Hepatocyte (in vitro differentiated cells): Measurements from ENCODE around the gene SPECC1.

Source experiments
- CTCF ChIP-seq: fragments of 200-600 bp; sonication (generic); IDR thresholded peaks from 2 replicates; pipeline ENCODE4 v1.5.1; 2016; ENCODE audit warnings: antibody characterized with exemption, mild to moderate bottlenecking; ENCODE audit not compliant: poor library complexity
- EZH2 ChIP-seq: fragments of 200-600 bp; sonication (generic); IDR thresholded peaks from 2 replicates; pipeline ENCODE4 v1.6.1; 2016; ENCODE audit warnings: antibody characterized with exemption, mild to moderate bottlenecking, borderline replicate concordance
- EZH2phosphoT487 ChIP-seq: fragments of 200-600 bp; sonication (generic); IDR thresholded peaks from one replicate; pipeline ENCODE4 v1.6.1; 2018; ENCODE audit warnings: antibody characterized with exemption, mild to moderate bottlenecking, low read depth, moderate library complexity; ENCODE audit not compliant: unreplicated experiment, severe bottlenecking

DNA sequence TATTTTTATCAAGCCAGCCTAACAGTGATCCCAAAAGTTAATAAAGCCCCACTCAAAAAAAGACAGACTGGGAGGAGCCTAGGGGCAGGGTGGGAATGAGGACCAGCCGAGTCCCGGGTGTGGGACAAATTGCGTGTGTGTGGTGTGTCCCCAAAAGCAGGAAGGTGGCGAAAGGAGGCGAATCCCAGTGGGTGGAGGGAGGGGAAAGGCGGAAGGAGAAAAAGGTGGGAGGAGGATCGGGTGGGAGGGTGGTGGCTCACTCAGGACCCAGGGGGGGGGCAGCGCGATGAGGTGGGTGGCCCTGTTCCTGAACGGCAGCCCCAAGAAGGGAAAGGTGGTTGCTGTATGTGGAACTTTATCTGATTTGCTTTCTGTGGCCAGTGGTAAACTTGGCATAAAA is 102.4 kb downstream of the SPECC1 start:
- TF ChIP-seq CTCF (no peak), EZH2 (no peak), EZH2phosphoT487 (no peak)
